A549 (cell line): ENCODE data around the gene SACS. TPM values are rescaled to one million over a fixed set of nuclear protein-coding genes. Genes with fewer than 3 reads are reported as not detected.

Experiments used
- ATAC-seq, 2 experiments: fragments of 200-7000 bp in 1 of 2; fragments of >200 bp in 1 of 2; cut with Nextera tagmentation in 1 of 2; cut with Tn5 transposase in 1 of 2; 3 replicates each; pipeline versions ENCODE4 v1.8.0 to v1.9.1; 2018 to 2020; ENCODE audit warnings: mild to moderate bottlenecking in 1 of 2, moderate library complexity in 1 of 2
- CTCF ChIA-PET: fragments of 300-600 bp; sonication (Branson Sonifier 250); formaldehyde crosslinking; extraction: SDS; loops from one replicate; lab custom pipeline; 2021; ENCODE audit warnings: antibody characterized with exemption, inconsistent platforms; lab: Yijun Ruan, JAX
- POLR2A ChIA-PET: fragments of 350-600 bp; formaldehyde crosslinking; extraction: SDS; loops from one replicate; lab custom pipeline; 2021; ENCODE audit warnings: antibody characterized with exemption, inconsistent platforms; lab: Yijun Ruan, JAX
- DNase-seq, 2 experiments: peaks; one replicate each; pipeline versions ENCODE4 v3.0.0 to v3.0.0-alpha.2; 2011 to 2016; ENCODE audit warnings: low read depth in 1 of 2, low spot score in 1 of 2
- FAIRE-seq: peaks from 2 replicates; lab custom pipeline; 2011; peaks lifted over from hg19 to GRCh38; lab: Jason Lieb, UNC
- H3K27ac ChIP-seq, 2 experiments: fragments of >200 bp; sonication (Bioruptor Twin); formaldehyde crosslinking; 3 replicates each; pipeline ENCODE4 v1.5.1; 2016 to 2017
- H3K4me1 ChIP-seq: fragments of >200 bp; sonication (Bioruptor Twin); formaldehyde crosslinking; 3 replicates; pipeline ENCODE4 v1.6.1; 2016
- H3K4me2 ChIP-seq: fragments of >200 bp; sonication (Bioruptor Twin); formaldehyde crosslinking; 3 replicates; pipeline ENCODE4 v1.6.1; 2016
- H3K4me3 ChIP-seq: fragments of >200 bp; sonication (Bioruptor Twin); formaldehyde crosslinking; 3 replicates; pipeline ENCODE4 v1.5.1; 2016
- H3K9me3 ChIP-seq: fragments of >200 bp; sonication (Bioruptor Twin); formaldehyde crosslinking; 3 replicates; pipeline ENCODE4 v1.6.1; 2016
- CBX2 ChIP-seq: fragments of 200-600 bp; sonication (generic); IDR thresholded peaks from 2 replicates; pipeline ENCODE4 v1.6.1; 2016; ENCODE audit warnings: low read depth, mild to moderate bottlenecking, borderline replicate concordance
- CEBPB ChIP-seq, 2 experiments: fragments of >200 bp in 1 of 2; sonication (Bioruptor Twin) in 1 of 2; formaldehyde crosslinking in 1 of 2; IDR thresholded peaks; 2 replicates each; pipeline ENCODE4 v1.6.1; 2012 to 2016
- EHF ChIP-seq: fragments of 250-450 bp; sonication (Bioruptor Pico); IDR thresholded peaks from 2 replicates; pipeline ENCODE4 v1.5.0; 2020; ENCODE audit warnings: mild to moderate bottlenecking
- ESRRA ChIP-seq: fragments of 150-350 bp; IDR thresholded peaks from 2 replicates; pipeline ENCODE4 v1.6.1; 2014; ENCODE audit warnings: mild to moderate bottlenecking, low read length, borderline replicate concordance
- HOXB13 ChIP-seq: fragments of 250-450 bp; sonication (Bioruptor Pico); IDR thresholded peaks from 2 replicates; pipeline ENCODE4 v1.5.0; 2020; ENCODE audit warnings: low read depth, mild to moderate bottlenecking, moderate library complexity
- JUNB ChIP-seq: fragments of >200 bp; sonication (Bioruptor Twin); formaldehyde crosslinking; IDR thresholded peaks from 2 replicates; pipeline ENCODE4 v1.6.1; 2016
- MAX ChIP-seq: IDR thresholded peaks from 2 replicates; pipeline ENCODE4 v1.6.1; 2012
- MYC ChIP-seq: IDR thresholded peaks from 2 replicates; pipeline ENCODE4 v1.6.1; 2012; ENCODE audit warnings: mild to moderate bottlenecking, inconsistent platforms, low read length, improper control_type of control experiment, borderline replicate concordance
- POLR2A ChIP-seq: IDR thresholded peaks from 2 replicates; pipeline ENCODE4 v1.6.1; 2012; ENCODE audit warnings: mild to moderate bottlenecking, low read length
- POLR2AphosphoS2 ChIP-seq: conservative IDR thresholded peaks from 2 replicates; pipeline ENCODE4 v1.6.1; 2012; ENCODE audit warnings: low read length, improper control_type of control experiment, inconsistent platforms
- RARB ChIP-seq: fragments of 250-450 bp; sonication (Bioruptor Pico); IDR thresholded peaks from 2 replicates; pipeline ENCODE4 v1.8.0; 2021; ENCODE audit warnings: mild to moderate bottlenecking, moderate library complexity
- RNF2 ChIP-seq: fragments of 200-600 bp; sonication (generic); IDR thresholded peaks from 2 replicates; pipeline ENCODE4 v1.6.1; 2016; ENCODE audit warnings: low read depth, mild to moderate bottlenecking, antibody characterized with exemption, moderate library complexity, borderline replicate concordance
- TFCP2L1 ChIP-seq: fragments of 250-450 bp; sonication (Bioruptor Pico); IDR thresholded peaks from 2 replicates; pipeline ENCODE4 v1.5.0; 2021; ENCODE audit warnings: mild to moderate bottlenecking
- USF2 ChIP-seq: fragments of 450-650 bp; IDR thresholded peaks from 2 replicates; pipeline ENCODE4 v1.6.1; 2014; ENCODE audit warnings: antibody characterized with exemption
- ZC3H11A ChIP-seq: fragments of 450-650 bp; IDR thresholded peaks from 2 replicates; pipeline ENCODE4 v1.6.1; 2014; ENCODE audit warnings: antibody characterized with exemption, mild to moderate bottlenecking
- ZNF302 ChIP-seq: fragments of 250-450 bp; sonication (Bioruptor Pico); IDR thresholded peaks from 2 replicates; pipeline ENCODE4 v1.9.0; 2021; ENCODE audit warnings: inconsistent platforms, mild to moderate bottlenecking, moderate library complexity
- WGBS: methylation state at CpG from one replicate; pipeline ENCODE4 v1.1.6; 2017; ENCODE audit errors: missing lambda C conversion rate; 5-methylcytosine and 5-hydroxymethylcytosine counted together
- polyA plus RNA-seq, 4 experiments: library from polyadenylated mRNA; depleted of rRNA in 3 of 4; stranded (reverse); fragments of >200 nt; fragmentation: RNase III in 1 of 4; extraction: RNeasy Plus Mini Kit Qiagen cat#74134 plus additional on column Dnase treatment in 1 of 4; gene quantifications; 2 replicates in 3 of 4; 3 replicates in 1 of 4; pipeline ENCODE4 v1.2.3, GENCODE V29; 2011 to 2017
- TF ChIP-seq, protein P1 (sequence below): fragments of >200 bp; sonication (Bioruptor Twin); formaldehyde crosslinking; IDR thresholded peaks from 2 replicates; pipeline ENCODE4 v1.6.1; 2016
- TF ChIP-seq, protein P2 (sequence below): IDR thresholded peaks from 2 replicates; pipeline ENCODE4 v1.6.1; 2012
- TF ChIP-seq, protein P3 (sequence below): IDR thresholded peaks from 2 replicates; pipeline ENCODE4 v1.6.1; 2012; ENCODE audit warnings: low read depth, borderline replicate concordance
- TF ChIP-seq, protein P4 (sequence below): fragments of 250-450 bp; sonication (Bioruptor Pico); IDR thresholded peaks from 2 replicates; pipeline ENCODE4 v1.5.0; 2021; ENCODE audit warnings: mild to moderate bottlenecking, moderate library complexity, borderline replicate concordance

SACS gene
- polyA plus RNA-seq, 2 of the 4 experiments (the other 2 are of a cell fraction) = 6.9 to 23.8 TPM

DNA sequence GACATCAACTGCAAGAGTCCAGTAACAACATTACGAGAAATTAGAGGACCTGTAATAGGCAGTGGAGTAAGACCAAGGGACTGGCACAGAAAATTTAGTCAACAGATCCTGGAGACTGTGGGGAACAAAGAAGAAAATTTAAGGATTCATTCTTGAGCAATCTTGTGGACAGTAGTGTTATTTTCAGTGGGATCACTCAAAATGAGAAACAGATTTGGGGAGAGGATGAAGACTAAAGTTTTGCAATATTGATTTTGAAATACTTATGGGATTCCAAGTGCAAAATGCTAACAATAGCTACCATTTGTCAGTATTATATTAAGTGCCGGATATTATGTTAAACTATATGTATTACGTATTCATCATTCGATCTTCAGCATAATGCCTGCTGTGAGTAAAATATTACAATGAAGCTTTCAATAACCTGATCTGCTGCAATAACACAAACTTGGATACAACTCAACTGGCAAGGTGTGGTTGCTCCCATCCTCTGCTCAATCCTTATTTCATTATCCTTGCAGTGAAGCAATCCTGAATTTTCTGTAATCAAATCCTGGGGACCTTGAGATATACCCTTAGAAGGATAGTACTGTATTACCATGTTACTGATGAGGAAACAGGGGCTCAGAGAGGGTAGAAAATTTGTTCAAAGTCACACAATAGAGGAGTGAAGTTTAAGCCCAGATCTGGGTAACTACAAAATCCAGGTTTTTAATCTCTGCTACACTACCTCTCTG lies 84.2 kb downstream of the SACS start (continued):
- TF ChIP-seq, protein P1, sequence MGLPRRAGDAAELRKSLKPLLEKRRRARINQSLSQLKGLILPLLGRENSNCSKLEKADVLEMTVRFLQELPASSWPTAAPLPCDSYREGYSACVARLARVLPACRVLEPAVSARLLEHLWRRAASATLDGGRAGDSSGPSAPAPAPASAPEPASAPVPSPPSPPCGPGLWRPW = no peak
- no peak for TF ChIP-seq MYC

DNA sequence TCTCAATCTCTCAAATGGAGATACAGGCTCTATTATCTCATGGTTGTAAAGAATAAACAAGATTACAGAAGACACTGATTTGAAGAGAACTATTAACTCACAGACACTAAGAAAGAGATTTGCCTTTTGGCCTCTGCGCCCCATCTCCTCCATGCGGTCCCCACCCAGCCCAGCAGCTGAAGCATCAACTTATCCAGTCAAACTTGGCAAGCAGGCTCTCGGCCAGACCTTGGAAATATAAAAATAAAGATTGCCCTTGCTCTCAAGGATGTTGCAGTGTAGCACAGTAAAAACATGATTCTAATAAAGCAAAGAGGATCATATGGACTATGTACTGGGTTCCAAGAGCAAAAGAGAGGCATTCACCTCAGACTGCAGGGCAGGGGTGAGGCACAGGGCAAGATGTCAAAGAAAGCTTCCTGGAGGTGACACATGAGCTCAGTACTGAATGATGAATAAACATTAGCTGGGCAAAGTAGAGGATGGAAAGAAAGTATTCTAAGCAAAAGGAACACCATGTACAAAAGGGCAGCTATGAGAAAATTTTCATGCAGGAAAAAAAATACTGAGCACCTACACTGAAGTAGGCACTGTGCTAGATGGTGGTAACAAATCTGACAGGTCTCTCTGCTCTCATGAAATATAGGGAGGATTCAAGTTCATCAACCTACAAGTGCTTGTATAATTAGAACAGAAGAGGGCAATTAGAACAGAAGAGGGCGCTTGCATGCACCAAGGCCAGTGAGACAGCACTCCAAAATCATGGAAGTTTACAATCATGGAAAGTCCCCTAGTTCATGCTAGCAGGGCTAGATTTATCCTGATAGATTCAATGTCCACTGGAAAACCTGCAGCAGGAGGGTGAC lies 85.0 kb downstream of the SACS start:
- Histone ChIP-seq H3K9me3 (no peaks in the 10 kb centered on the region), H3K27ac (peak overlapping the region; percentile 85 to 89), H3K4me2 (peak overlapping the region; percentile 2; the same call in 1 of the 3 replicates)
- POLR2A ChIA-PET = no interaction called here
- FAIRE-seq = no peak
- no peak for TF ChIP-seq MAX
- no peak for TF ChIP-seq ESRRA
- TF ChIP-seq, protein P2, sequence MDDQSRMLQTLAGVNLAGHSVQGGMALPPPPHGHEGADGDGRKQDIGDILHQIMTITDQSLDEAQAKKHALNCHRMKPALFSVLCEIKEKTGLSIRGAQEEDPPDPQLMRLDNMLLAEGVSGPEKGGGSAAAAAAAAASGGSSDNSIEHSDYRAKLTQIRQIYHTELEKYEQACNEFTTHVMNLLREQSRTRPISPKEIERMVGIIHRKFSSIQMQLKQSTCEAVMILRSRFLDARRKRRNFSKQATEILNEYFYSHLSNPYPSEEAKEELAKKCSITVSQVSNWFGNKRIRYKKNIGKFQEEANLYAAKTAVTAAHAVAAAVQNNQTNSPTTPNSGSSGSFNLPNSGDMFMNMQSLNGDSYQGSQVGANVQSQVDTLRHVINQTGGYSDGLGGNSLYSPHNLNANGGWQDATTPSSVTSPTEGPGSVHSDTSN = no peak
- no peak for TF ChIP-seq POLR2A
- no peak for TF ChIP-seq POLR2AphosphoS2
- TF ChIP-seq, protein P1 = no peak
- no peak for TF ChIP-seq JUNB
- no peak for TF ChIP-seq HOXB13 (CRISPR knock-in tag)
- TF ChIP-seq ZNF302 (CRISPR knock-in tag) = no peak
- no peak for TF ChIP-seq CBX2
- TF ChIP-seq RARB = no peak
- TF ChIP-seq, protein P3, sequence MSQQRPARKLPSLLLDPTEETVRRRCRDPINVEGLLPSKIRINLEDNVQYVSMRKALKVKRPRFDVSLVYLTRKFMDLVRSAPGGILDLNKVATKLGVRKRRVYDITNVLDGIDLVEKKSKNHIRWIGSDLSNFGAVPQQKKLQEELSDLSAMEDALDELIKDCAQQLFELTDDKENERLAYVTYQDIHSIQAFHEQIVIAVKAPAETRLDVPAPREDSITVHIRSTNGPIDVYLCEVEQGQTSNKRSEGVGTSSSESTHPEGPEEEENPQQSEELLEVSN = no peak
- TF ChIP-seq MYC = no peak
- TF ChIP-seq TFCP2L1 (CRISPR knock-in tag) = no peak
- TF ChIP-seq, protein P4, sequence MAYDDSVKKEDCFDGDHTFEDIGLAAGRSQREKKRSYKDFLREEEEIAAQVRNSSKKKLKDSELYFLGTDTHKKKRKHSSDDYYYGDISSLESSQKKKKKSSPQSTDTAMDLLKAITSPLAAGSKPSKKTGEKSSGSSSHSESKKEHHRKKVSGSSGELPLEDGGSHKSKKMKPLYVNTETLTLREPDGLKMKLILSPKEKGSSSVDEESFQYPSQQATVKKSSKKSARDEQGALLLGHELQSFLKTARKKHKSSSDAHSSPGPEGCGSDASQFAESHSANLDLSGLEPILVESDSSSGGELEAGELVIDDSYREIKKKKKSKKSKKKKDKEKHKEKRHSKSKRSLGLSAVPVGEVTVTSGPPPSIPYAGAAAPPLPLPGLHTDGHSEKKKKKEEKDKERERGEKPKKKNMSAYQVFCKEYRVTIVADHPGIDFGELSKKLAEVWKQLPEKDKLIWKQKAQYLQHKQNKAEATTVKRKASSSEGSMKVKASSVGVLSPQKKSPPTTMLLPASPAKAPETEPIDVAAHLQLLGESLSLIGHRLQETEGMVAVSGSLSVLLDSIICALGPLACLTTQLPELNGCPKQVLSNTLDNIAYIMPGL (CRISPR knock-in tag) = no peak
- no peak for TF ChIP-seq RNF2
- no peak for TF ChIP-seq ZC3H11A
- TF ChIP-seq CEBPB (IDR thresholded peaks at IDR 0.05) = no peak
- no peak for TF ChIP-seq EHF (CRISPR knock-in tag)
- TF ChIP-seq USF2 = no peak
- TF ChIP-seq, all 56 proteins: peak for 0
- WGBS = 86% methylated on average over 4 of the region's 4 CpGs
- ATAC-seq (no peak), DNase-seq (peak in 1 of 2 experiments; percentile 2)
- Histone ChIP-seq H3K4me3 (no peak overlapping the region), H3K4me1 (peaks cover 32% of the 10 kb centered on the region)
- CTCF ChIA-PET = interaction anchor here (1.2 kb wide), 1 partner anchor 24 kb away, joined by 3 read pairs; no protein-coding TSS in a partner anchor
